Medulla oblongata (tissue), 1 donor: ENCODE results near the gene SFTPB.
A peak's percentile ranks its signal among the peaks of the same experiment; 100 is the strongest.

ENCODE experiments used
- DNase-seq: peaks from one replicate; pipeline ENCODE4 v3.0.0-alpha.2; 2015; ENCODE audit errors: extremely low spot score

Gene SFTPB

DNA sequence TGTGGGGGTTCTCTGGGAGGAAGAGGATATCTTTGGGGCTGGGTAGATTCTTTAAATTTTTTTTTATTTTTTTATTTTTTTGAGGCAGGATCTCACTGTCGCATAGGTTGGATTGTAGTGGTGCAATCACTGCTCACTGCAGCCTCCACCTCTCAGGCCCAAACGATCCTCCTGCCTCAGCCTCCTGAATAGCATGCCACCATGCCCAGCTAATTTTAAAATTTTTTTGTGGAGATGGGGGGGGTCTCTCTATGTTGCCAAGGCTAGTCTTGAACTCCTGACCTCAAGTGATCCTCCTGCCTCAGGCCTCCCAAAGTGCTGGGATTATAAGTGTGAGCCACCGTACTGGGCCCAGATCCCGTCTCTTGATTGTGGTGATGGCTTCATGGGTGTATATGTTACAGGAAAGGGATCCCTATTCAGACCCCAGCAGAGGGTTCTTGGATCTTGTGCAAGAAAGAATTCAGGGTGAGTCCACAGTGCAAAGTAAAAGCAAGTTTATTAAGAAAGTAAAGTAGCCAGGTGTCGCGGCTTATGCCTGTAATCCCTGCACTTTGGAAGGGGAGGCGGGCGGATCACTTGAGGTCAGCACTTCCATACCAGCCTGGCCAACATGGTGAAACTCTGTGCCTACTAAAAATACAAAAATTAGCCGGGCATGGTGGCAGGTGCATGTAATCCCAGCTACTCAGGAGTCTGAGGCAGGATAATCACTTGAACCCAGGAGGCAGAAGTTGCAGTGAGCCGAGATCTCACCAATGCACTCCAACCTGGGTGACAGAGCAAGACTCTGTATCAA lies 54.1 kb downstream of the SFTPB start:
- DNase-seq, result no peak

DNA sequence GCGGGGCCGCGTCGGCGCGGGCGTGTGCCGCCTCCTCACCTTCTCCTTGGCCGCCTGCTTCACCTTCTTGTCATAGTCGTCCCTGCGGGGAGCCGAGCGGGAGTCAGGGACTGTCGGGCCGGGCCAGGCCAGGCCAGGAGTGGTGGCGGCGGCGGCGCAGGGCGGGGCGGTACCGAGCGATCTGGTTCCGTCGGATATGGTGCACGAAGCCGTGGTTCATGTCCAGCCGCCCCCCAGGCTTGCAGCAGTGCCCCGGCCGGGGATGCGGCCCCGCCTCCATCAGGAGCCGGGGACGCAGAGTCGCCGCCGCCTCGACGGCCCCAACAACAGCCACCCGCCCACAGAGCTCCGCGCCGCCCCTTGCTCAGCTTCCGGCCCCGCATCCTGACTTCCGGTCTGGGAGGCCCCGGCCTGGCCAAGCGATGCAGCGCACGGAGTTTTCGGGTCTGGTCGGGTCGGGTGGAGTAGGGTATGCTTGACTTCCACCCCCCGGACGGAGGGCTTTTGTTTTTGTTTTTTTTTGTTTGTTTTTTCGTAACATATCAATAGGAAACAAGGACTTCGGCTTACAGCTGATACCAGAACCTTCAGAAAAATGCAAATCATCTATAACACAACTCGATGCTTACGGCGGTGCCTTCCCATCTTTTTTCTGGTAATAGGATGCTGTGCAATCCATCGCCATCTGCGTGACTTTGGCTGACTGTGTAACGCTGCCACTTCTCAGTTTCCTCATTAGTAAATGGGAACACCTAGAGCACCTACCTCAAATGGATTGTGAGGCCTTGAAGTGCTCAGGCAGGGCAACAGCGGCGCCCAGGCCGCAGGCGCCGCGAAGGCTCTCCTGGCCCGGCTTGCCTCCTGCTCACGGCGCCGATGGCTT lies 56.1 kb downstream of the SFTPB start, which contains the start of gene C2orf68:
C2orf68 (minus strand) TSS at position 362 of the 883 bp plus-strand sequence; CDS start at position 280, 82 bp downstream.
- peak; percentile 92 for DNase-seq

DNA sequence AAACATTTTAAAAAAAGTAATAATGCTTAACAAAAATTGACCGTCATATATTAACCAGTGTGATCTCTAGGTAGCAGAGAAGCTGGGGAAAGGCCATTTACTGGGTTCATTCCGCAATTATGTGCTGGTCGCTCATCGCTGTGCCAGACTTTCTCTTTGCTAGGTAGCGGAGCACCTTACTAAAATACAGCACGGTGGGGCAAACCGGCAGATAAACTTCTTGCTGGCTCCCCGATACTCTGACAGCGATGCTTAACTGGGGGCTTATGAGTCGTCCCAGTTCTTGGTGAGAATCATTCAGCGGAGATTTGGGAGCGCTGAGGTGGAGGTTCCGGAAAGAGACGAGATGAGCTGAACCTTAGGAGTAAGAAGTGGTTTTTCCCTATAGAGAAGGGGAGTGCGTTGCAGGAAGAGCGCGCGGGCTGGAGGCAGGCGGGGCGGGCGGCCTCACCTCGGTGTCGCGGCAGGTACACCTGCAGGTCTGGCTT lies 56.7 kb downstream of the SFTPB start:
- DNase-seq, result no peak
